HEK293T (cell line): ENCODE data around the gene CD226.

Source experiments
- NFRKB ChIP-seq: fragments of 450-650 bp; IDR thresholded peaks from 2 replicates; pipeline ENCODE4 v1.6.1; 2016; ENCODE audit warnings: mild to moderate bottlenecking, moderate library complexity
- PKNOX1 ChIP-seq: fragments of 450-650 bp; IDR thresholded peaks from 2 replicates; pipeline ENCODE4 v1.6.1; 2016
- SP1 ChIP-seq: fragments of 450-650 bp; IDR thresholded peaks from 2 replicates; pipeline ENCODE4 v1.6.1; 2017
- ZNF384 ChIP-seq: fragments of 450-650 bp; IDR thresholded peaks from 2 replicates; pipeline ENCODE4 v1.6.1; 2016

GRCh38 chr18:69845593-69846506, 101.8 kb downstream of the CD226 start:
- TF ChIP-seq ZNF384 (no peak), SP1 (no peak), NFRKB (no peak), PKNOX1 (0 out of 2 replicates have a peak, but pooled peaks have one; percentile 2)
